Endothelial cell of umbilical vein (primary cell): ENCODE measurements around the gene PSMB5. TPM values are rescaled to one million over a fixed set of nuclear protein-coding genes. Genes with fewer than 3 reads are reported as not detected.

Experiments used
- BruUV-seq: library from RNA; stranded (reverse); fragments of 400-500 nt; replicated peaks from 2 replicates; lab custom pipeline; 2021; lab: Mats Ljungman, UMichigan
- CTCF ChIA-PET: fragments of 300-600, 350-600 bp; sonication (Branson Sonifier 250); formaldehyde crosslinking; loops from one replicate; lab custom pipeline; 2021; ENCODE audit warnings: antibody characterized with exemption, inconsistent platforms; lab: Charles Lee
- POLR2A ChIA-PET: fragments of 300-600, 350-600 bp; sonication (Branson Sonifier 250); formaldehyde crosslinking; loops from one replicate; lab custom pipeline; 2021; ENCODE audit warnings: antibody characterized with exemption, inconsistent platforms; lab: Charles Lee
- DNase-seq: peaks from one replicate; pipeline ENCODE4 v3.0.0-alpha.2; 2011; ENCODE audit warnings: low read depth, low spot score
- FAIRE-seq: peaks from 2 replicates; lab custom pipeline; 2011; peaks lifted over from hg19 to GRCh38; lab: Jason Lieb, UNC
- H2AFZ ChIP-seq: 2 replicates; pipeline ENCODE4 v1.6.0; 2012; ENCODE audit warnings: low read depth, low read length, control low read depth, inconsistent platforms
- H3K27ac ChIP-seq: 2 replicates; pipeline ENCODE4 v1.5.1; 2011; ENCODE audit warnings: low read depth, mild to moderate bottlenecking, control low read depth, low read length, moderate library complexity; ENCODE audit not compliant: insufficient read depth
- H3K27me3 ChIP-seq, 2 experiments: 2 replicates each; pipeline versions ENCODE4 v1.6.0 to v1.6.1; 2011; ENCODE audit warnings: low read length in 2 of 2, mixed read lengths in 1 of 2; ENCODE audit not compliant: control insufficient read depth in 2 of 2, insufficient read depth in 2 of 2
- H3K36me3 ChIP-seq, 2 experiments: 2 replicates in 1 of 2; 3 replicates in 1 of 2; pipeline ENCODE4 v1.5.1; 2011; ENCODE audit warnings: low read length in 2 of 2, mild to moderate bottlenecking in 1 of 2, moderate library complexity in 1 of 2; ENCODE audit not compliant: control insufficient read depth in 2 of 2, insufficient read depth in 2 of 2; ENCODE audit errors: extremely low read depth in 1 of 2
- H3K4me1 ChIP-seq: 3 replicates; pipeline ENCODE4 v1.5.1; 2011; ENCODE audit warnings: mild to moderate bottlenecking, low read length; ENCODE audit not compliant: control insufficient read depth, insufficient read depth; ENCODE audit errors: extremely low read depth
- H3K4me2 ChIP-seq: 2 replicates; pipeline ENCODE4 v1.6.1; 2011; ENCODE audit warnings: low read length, control low read depth, mixed read lengths; ENCODE audit not compliant: insufficient read depth
- H3K4me3 ChIP-seq, 3 experiments: fragments of 200-600 bp in 1 of 3; sonication (generic), shearing (Covaris generic) in 1 of 3; replicated peaks in 1 of 3; 2 replicates each; pipeline ENCODE4 v1.5.1; 2011 to 2016; ENCODE audit warnings: control low read depth in 3 of 3, low read length in 3 of 3, mild to moderate bottlenecking in 2 of 3, inconsistent platforms in 1 of 3, low read depth in 1 of 3, moderate library complexity in 1 of 3; ENCODE audit not compliant: insufficient read depth in 1 of 3
- H3K79me2 ChIP-seq: 2 replicates; pipeline ENCODE4 v1.6.0; 2012; ENCODE audit warnings: low read length, inconsistent platforms; ENCODE audit not compliant: control insufficient read depth, insufficient read depth
- H3K9ac ChIP-seq: replicated peaks from 2 replicates; pipeline ENCODE3; 2011; ENCODE audit warnings: low read length, control low read depth; ENCODE audit not compliant: insufficient read depth; ENCODE audit errors: extremely low read depth
- H3K9me1 ChIP-seq: replicated peaks from 3 replicates; pipeline ENCODE4 v1.6.0; 2011; ENCODE audit warnings: mild to moderate bottlenecking, low read length; ENCODE audit not compliant: control insufficient read depth, insufficient read depth; ENCODE audit errors: extremely low read depth
- H3K9me3 ChIP-seq: replicated peaks from 2 replicates; pipeline ENCODE4 v1.5.1; 2012; ENCODE audit warnings: low read length, inconsistent platforms; ENCODE audit not compliant: control insufficient read depth, insufficient read depth
- H4K20me1 ChIP-seq: replicated peaks from 2 replicates; pipeline ENCODE3; 2011; ENCODE audit warnings: mild to moderate bottlenecking, low read length; ENCODE audit not compliant: control insufficient read depth, insufficient read depth; ENCODE audit errors: extremely low read depth
- CTCF ChIP-seq, 2 donors: IDR thresholded peaks; 1 replicate in 1 of 2; 2 replicates in 1 of 2; pipeline ENCODE4 v1.5.1; 2011; ENCODE audit warnings: low read length in 2 of 2, mild to moderate bottlenecking in 2 of 2, moderate library complexity in 2 of 2, control low read depth in 1 of 2, inconsistent platforms in 1 of 2, low read depth in 1 of 2; ENCODE audit not compliant: insufficient read depth in 1 of 2; ENCODE audit errors: extremely low read depth in 1 of 2
- EZH2 ChIP-seq: IDR thresholded peaks from 2 replicates; pipeline ENCODE4 v1.6.1; 2012; ENCODE audit warnings: borderline replicate concordance, low read depth, mild to moderate bottlenecking, moderate library complexity, low read length, inconsistent platforms; ENCODE audit not compliant: severe bottlenecking
- FOS ChIP-seq: IDR thresholded peaks from 2 replicates; pipeline ENCODE4 v1.6.1; 2011; ENCODE audit warnings: mild to moderate bottlenecking, low read length, moderate library complexity, borderline replicate concordance; ENCODE audit not compliant: insufficient read depth
- GATA2 ChIP-seq: IDR thresholded peaks from 2 replicates; pipeline ENCODE4 v1.7.0; 2011; ENCODE audit warnings: low read depth, mild to moderate bottlenecking, moderate library complexity, mixed read lengths, low read length; ENCODE audit not compliant: insufficient read length, insufficient read depth
- JUN ChIP-seq: IDR thresholded peaks from 2 replicates; pipeline ENCODE4 v1.6.1; 2011; ENCODE audit warnings: borderline replicate concordance, low read depth; ENCODE audit not compliant: insufficient read length, insufficient read depth
- MAX ChIP-seq: IDR thresholded peaks from 2 replicates; pipeline ENCODE4 v1.6.1; 2011; ENCODE audit not compliant: insufficient read depth, insufficient read length
- POLR2AphosphoS5 ChIP-seq: IDR thresholded peaks from 2 replicates; pipeline ENCODE4 v1.6.1; 2012; ENCODE audit warnings: low read depth, mild to moderate bottlenecking, control low read depth, low read length, moderate library complexity; ENCODE audit not compliant: insufficient read depth
- dilution Hi-C: fragments of 300-500 bp; cut with MboI; formaldehyde crosslinking; loops from one replicate; pipeline ENCODE4 v1.15.0; 2019; ENCODE audit warnings: low sequenced_read_pairs; ENCODE audit not compliant: extremely low pct_ligation_motif_present
- intact Hi-C: fragments of 100-400 bp; cut with micrococcal nuclease; formaldehyde crosslinking; loops from one replicate; pipeline ENCODE4 v1.10.0; 2022
- polyA plus RNA-seq, 4 experiments: library from polyadenylated mRNA; depleted of rRNA in 3 of 4; stranded (reverse) in 3 of 4; unstranded in 1 of 4; fragments of >200 nt; gene quantifications; 2 replicates each; pipeline versions ENCODE4 v1.2.1 to v1.2.3, GENCODE V29; 2011 to 2012; ENCODE audit warnings: missing spikeins in 1 of 4
- total RNA-seq: library from RNA; stranded (reverse); gene quantifications from 2 replicates; pipeline ENCODE4 v1.2.3, GENCODE V29; 2021

PSMB5 gene
- total and polyA plus RNA-seq, 2 donors (not counting 3 experiments of a cell fraction or from before 2014, with no cell fraction given): 236 to 464 TPM

DNA sequence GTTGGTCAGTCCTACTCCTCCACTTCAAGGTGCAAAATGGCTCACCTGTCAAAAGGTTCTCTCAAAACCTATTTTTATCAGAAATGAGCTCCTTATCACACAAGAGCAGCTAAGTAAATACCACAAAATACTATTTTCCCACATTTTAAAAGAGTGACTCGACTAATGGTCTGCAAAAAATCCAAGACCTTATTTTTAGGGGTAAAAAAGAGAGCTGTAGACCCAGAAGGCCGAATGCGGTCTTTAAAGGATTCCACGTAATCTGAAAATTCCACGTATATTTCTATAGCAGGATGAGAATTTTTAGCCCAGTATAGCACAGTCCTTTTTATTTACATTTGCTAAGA is 28.5 kb downstream of the PSMB5 start:
- no peak for TF ChIP-seq CTCF (IDR thresholded peaks at IDR 0.05; ENCODE audit: extremely low read depth in 1 of 2, insufficient read depth in 1 of 2, low read depth in 1 of 2, low read length in 2 of 2)
- TF ChIP-seq FOS: no peak
- TF ChIP-seq GATA2: peak; percentile 7
- no peak for TF ChIP-seq MAX
- no peak for TF ChIP-seq EZH2
- no peak for TF ChIP-seq POLR2AphosphoS5
- TF ChIP-seq JUN: no peak
- no peaks in the 10 kb centered on the region for H3K36me3 ChIP-seq
- peak overlapping the region; percentile 93 for H3K9ac ChIP-seq
- H3K4me3 ChIP-seq: peak overlapping the region; percentile 38 to 78 (median 56)
- peak overlapping the region; percentile 33 for H2AFZ ChIP-seq
- dilution Hi-C loops (no loop called here), intact Hi-C loops (loop anchor here (2.0 kb wide), 3 partner anchors 23 to 41 kb away; partner anchors contain the start of genes AJUBA and PSMB5)
- no peaks in the 10 kb centered on the region for H3K9me1 ChIP-seq
- peak overlapping the region; percentile 93 for H3K4me2 ChIP-seq
- H3K4me1 ChIP-seq: peaks cover 29% of the 10 kb centered on the region
- peak overlapping the region; percentile 89 for H3K27ac ChIP-seq
- H4K20me1 ChIP-seq: no peaks in the 10 kb centered on the region
- H3K27me3 ChIP-seq: no peaks in the 10 kb centered on the region
- ChIA-PET CTCF (interaction anchor here (0.7 to 4.1 kb wide), 18 partner anchors 8 to 115 kb away, joined by 3 to 69 read pairs (median 6); partner anchors contain the start of genes ACIN1, AJUBA, C14orf119 and CDH24), POLR2A (interaction anchor here (1.0 to 1.5 kb wide), 4 partner anchors 17 to 41 kb away, joined by 3 to 5 read pairs (median 4); no protein-coding TSS in a partner anchor)
- H3K79me2 ChIP-seq: no peaks in the 10 kb centered on the region
- no peak for FAIRE-seq
- DNase-seq: peak; percentile 45
- H3K9me3 ChIP-seq: no peaks in the 10 kb centered on the region
- BruUV-seq: no TSS peak
